ENCODE measurements around the gene PUS7. TPM values are rescaled to one million over a fixed set of nuclear protein-coding genes. Genes with fewer than 3 reads are reported as not detected.

The PUS7 gene
- polyA plus RNA-seq, 1 donor (not counting 4 experiments of a cell fraction or from before 2014, with no cell fraction given), result 25.2 TPM

DNA sequence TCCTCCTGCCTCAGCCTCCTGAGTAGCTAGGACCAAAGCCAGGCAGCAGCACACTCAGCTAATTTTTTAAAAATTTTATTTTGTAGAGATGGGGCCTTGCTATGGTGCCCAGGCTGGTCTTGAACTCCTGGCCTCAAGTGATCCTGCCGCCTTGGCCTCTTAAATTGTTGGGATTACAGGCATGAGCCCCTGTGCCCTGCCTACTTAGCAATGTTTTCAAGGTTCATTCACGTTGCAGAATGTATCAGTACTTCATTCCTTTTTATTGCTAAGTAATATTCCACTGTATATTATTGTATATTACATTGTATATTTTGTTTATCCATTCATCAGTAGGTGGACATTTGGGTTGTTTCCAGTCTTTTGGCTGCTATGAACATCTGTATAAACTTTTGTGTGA, 44.2 kb downstream of the PUS7 start:
- no peak overlapping the region for H3K4me3 ChIP-seq (ENCODE audit: control insufficient read depth in 2 of 3, extremely low read depth in 1 of 3, insufficient read depth in 2 of 3, low read depth in 1 of 3, low read length in 3 of 3)

DNA sequence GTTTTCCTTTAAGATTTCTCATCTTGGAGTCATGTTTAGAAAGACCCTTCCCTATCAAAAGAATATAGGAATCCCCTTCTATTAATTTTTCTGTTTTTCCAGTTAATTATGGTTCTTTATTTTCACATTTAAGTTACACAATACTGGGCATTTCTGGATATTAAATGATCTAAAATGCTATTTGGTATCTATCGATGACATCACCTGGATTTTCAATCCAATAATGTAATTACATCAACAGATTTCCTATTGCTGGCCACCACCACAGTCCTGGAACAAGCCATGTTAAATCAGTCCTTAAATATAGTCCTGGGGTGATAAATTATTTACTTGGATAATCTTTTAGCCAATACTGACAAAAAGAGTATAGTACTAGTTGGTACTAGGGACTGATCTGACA, 48.0 kb downstream of the PUS7 start:
- Histone ChIP-seq H3K9ac (ENCODE audit: control insufficient read depth, extremely low read depth, insufficient read depth, low read length) (no peak overlapping the region), H3K36me3 (ENCODE audit: control insufficient read depth in 2 of 2, extremely low read depth in 1 of 2, insufficient read depth in 2 of 2, low read length in 2 of 2) (peaks cover 0 to 1% of the 10 kb centered on the region in 2 experiments), H3K9me1 (ENCODE audit: control insufficient read depth, extremely low read depth, insufficient read depth, low read length) (no peaks in the 10 kb centered on the region), H4K20me1 (ENCODE audit: control insufficient read depth, extremely low read depth, insufficient read depth, low read length) (no peaks in the 10 kb centered on the region), H3K4me2 (ENCODE audit: control insufficient read depth, extremely low read depth, insufficient read depth, low read depth, low read length) (no peak overlapping the region), H3K4me3 (ENCODE audit: control insufficient read depth in 2 of 3, extremely low read depth in 1 of 3, insufficient read depth in 2 of 3, low read depth in 1 of 3, low read length in 3 of 3) (no peak overlapping the region), H3K79me2 (ENCODE audit: control insufficient read depth, insufficient read depth, low read length) (no peaks in the 10 kb centered on the region), H3K27ac (ENCODE audit: control insufficient read depth, insufficient read depth, low read length) (no peak overlapping the region), H2AFZ (ENCODE audit: control insufficient read depth, low read length) (no peak overlapping the region), H3K27me3 (ENCODE audit: control insufficient read depth, extremely low read depth, insufficient read depth, low read length) (no peaks in the 10 kb centered on the region), H3K9me3 (ENCODE audit: control insufficient read depth, low read depth, low read length) (no peaks in the 10 kb centered on the region), H3K4me1 (ENCODE audit: control insufficient read depth, extremely low read depth, insufficient read depth, low read length) (no peaks in the 10 kb centered on the region)
- TF ChIP-seq EZH2 (IDR thresholded peaks at IDR 0.05; ENCODE audit: low read length), result no peak
- TF ChIP-seq, protein P1, sequence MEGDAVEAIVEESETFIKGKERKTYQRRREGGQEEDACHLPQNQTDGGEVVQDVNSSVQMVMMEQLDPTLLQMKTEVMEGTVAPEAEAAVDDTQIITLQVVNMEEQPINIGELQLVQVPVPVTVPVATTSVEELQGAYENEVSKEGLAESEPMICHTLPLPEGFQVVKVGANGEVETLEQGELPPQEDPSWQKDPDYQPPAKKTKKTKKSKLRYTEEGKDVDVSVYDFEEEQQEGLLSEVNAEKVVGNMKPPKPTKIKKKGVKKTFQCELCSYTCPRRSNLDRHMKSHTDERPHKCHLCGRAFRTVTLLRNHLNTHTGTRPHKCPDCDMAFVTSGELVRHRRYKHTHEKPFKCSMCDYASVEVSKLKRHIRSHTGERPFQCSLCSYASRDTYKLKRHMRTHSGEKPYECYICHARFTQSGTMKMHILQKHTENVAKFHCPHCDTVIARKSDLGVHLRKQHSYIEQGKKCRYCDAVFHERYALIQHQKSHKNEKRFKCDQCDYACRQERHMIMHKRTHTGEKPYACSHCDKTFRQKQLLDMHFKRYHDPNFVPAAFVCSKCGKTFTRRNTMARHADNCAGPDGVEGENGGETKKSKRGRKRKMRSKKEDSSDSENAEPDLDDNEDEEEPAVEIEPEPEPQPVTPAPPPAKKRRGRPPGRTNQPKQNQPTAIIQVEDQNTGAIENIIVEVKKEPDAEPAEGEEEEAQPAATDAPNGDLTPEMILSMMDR (optimal IDR thresholded peaks at IDR 0.05 in 1 of 3, IDR thresholded peaks at IDR 0.05 in 1 of 3, conservative IDR thresholded peaks at IDR 0.05 in 1 of 3; ENCODE audit: extremely low read depth in 1 of 3, insufficient read depth in 2 of 3, low read length in 3 of 3), result no peak
- FAIRE-seq (no peak), DNase-seq (ENCODE audit: low read depth, low spot score) (no peak)
- dilution Hi-C loops (cut with MboI; ENCODE audit: extremely low pct_ligation_motif_present, low sequenced_read_pairs), result no loop called here

More for the DNA sequence above, 44.2 kb downstream of the PUS7 start:
- Histone ChIP-seq H4K20me1 (ENCODE audit: control insufficient read depth, extremely low read depth, insufficient read depth, low read length) (no peaks in the 10 kb centered on the region), H3K9me3 (ENCODE audit: control insufficient read depth, low read depth, low read length) (no peaks in the 10 kb centered on the region), H2AFZ (ENCODE audit: control insufficient read depth, low read length) (no peak overlapping the region), H3K27me3 (ENCODE audit: control insufficient read depth, extremely low read depth, insufficient read depth, low read length) (no peaks in the 10 kb centered on the region), H3K27ac (ENCODE audit: control insufficient read depth, insufficient read depth, low read length) (no peak overlapping the region), H3K36me3 (ENCODE audit: control insufficient read depth in 2 of 2, extremely low read depth in 1 of 2, insufficient read depth in 2 of 2, low read length in 2 of 2) (peaks cover 4 to 5% of the 10 kb centered on the region in 2 experiments), H3K4me1 (ENCODE audit: control insufficient read depth, extremely low read depth, insufficient read depth, low read length) (no peaks in the 10 kb centered on the region), H3K79me2 (ENCODE audit: control insufficient read depth, insufficient read depth, low read length) (no peaks in the 10 kb centered on the region), H3K4me2 (ENCODE audit: control insufficient read depth, extremely low read depth, insufficient read depth, low read depth, low read length) (no peak overlapping the region), H3K9me1 (ENCODE audit: control insufficient read depth, extremely low read depth, insufficient read depth, low read length) (no peaks in the 10 kb centered on the region), H3K9ac (ENCODE audit: control insufficient read depth, extremely low read depth, insufficient read depth, low read length) (no peak overlapping the region)
- no peak for DNase-seq (ENCODE audit: low read depth, low spot score)
- FAIRE-seq, result no peak
- TF ChIP-seq, protein P1 (optimal IDR thresholded peaks at IDR 0.05 in 1 of 3, IDR thresholded peaks at IDR 0.05 in 1 of 3, conservative IDR thresholded peaks at IDR 0.05 in 1 of 3; ENCODE audit: extremely low read depth in 1 of 3, insufficient read depth in 2 of 3, low read length in 3 of 3), result no peak
- no peak for TF ChIP-seq EZH2 (IDR thresholded peaks at IDR 0.05; ENCODE audit: low read length)
- dilution Hi-C loops (cut with MboI; ENCODE audit: extremely low pct_ligation_motif_present, low sequenced_read_pairs), result no loop called here

Data from keratinocyte (primary cell).